ENCODE measurements around the gene TRMT2A.

TRMT2A gene

DNA sequence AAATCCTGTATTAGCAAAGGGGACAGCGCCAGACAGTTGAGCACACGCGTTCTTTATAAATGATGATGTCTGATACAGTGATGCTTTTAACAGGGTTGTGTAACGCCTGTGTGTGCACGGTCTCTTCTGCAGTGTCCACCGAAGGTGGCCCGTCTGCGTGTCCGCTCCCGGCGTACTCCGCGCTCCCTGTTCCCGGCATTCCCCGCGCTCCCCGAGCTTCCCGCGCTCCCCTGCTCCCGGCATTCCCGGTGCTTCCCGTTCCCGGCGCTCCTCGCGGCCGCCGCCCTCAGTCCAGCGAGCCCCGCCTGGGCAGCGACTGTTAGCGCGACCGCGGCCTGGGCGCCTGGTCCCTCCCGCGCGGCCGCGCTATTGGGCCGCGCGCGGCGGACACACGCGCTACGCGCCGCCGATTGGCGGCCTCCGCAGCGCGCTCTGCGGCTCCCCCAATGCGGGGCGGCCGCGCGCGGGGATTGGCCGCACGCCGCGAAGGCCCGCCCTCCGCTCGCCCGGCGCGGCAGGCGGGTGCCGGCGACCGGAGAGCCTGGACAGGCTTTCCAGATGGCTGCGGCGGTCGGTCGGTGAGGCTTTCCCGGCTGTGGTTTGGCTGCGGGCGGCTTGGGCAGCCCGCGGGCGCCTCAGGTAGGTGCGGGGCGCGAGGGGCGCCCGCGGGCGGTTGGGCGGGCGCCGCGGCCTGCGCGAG is 37.1 kb downstream of the TRMT2A start, which contains the start of gene DGCR8:
TSS of gene DGCR8 (plus strand) at position 497 of the 700 bp plus-strand sequence. CDS start 5,723 bp downstream, outside the sequence.
- peak; percentile 92 for DNase-seq (ENCODE audit: low spot score)
- H3K14ac ChIP-seq (ENCODE audit: low read length), result peak within 1 kb of the TSS; percentile 25
- no peak within 1 kb of the TSS for H2BK15ac ChIP-seq (ENCODE audit: low read length)
- peak within 1 kb of the TSS; percentile 89 for H3K18ac ChIP-seq (ENCODE audit: low read length)
- peaks cover 20 to 21% of the 10 kb centered on the region in 2 donors for H3K4me1 ChIP-seq (ENCODE audit: control insufficient read depth in 2 of 2, insufficient read depth in 1 of 2, low read depth in 1 of 2, low read length in 2 of 2)
- H3K27me3 ChIP-seq (ENCODE audit: control insufficient read depth in 3 of 3, insufficient read depth in 3 of 3, low read depth in 1 of 3, low read length in 3 of 3), result no peaks in the 10 kb centered on the region
- no peak within 1 kb of the TSS for H4K8ac ChIP-seq (ENCODE audit: low read depth, low read length)
- peaks cover 5 to 37% of the 10 kb centered on the region in 2 donors for H3K36me3 ChIP-seq (replicated peaks in 1 of 2; ENCODE audit: control insufficient read depth in 2 of 2, insufficient read depth in 2 of 2, low read length in 2 of 2)
- peak within 1 kb of the TSS; percentile 98 for H3K23ac ChIP-seq (ENCODE audit: low read depth, low read length, poor library complexity)
- peak within 1 kb of the TSS; percentile 93 for H3K9ac ChIP-seq (ENCODE audit: low read depth, low read length, poor library complexity)
- peak within 1 kb of the TSS; percentile 30 for H2BK5ac ChIP-seq (ENCODE audit: low read length)
- H3K9me3 ChIP-seq (replicated peaks in 1 of 2; ENCODE audit: control insufficient read depth in 2 of 2, insufficient read depth in 1 of 2, low read depth in 1 of 2, low read length in 2 of 2), result no peaks in the 10 kb centered on the region
- peak within 1 kb of the TSS; percentile 33 for H2AK5ac ChIP-seq (ENCODE audit: low read depth, low read length)
- H4K91ac ChIP-seq (ENCODE audit: low read depth, low read length, poor library complexity), result no peak within 1 kb of the TSS
- H3K4ac ChIP-seq (ENCODE audit: low read length), result no peak within 1 kb of the TSS
- H3K4me2 ChIP-seq (ENCODE audit: insufficient read depth, low read length, poor library complexity, severe bottlenecking), result peak within 1 kb of the TSS; percentile 82
- H3K27ac ChIP-seq (replicated peaks; ENCODE audit: low read length), result peak within 1 kb of the TSS; percentile 95
- no CpG with 5 or more reads among the region's 100 CpGs for WGBS, 2 donors (ENCODE audit: extremely low coverage in 2 of 2, insufficient read length in 2 of 2, insufficient replicate concordance in 1 of 2)
- H3K79me1 ChIP-seq (ENCODE audit: low read depth, low read length), result peaks cover 10% of the 10 kb centered on the region
- no peak within 1 kb of the TSS for H2BK120ac ChIP-seq (ENCODE audit: low read depth, low read length)
- peak within 1 kb of the TSS; percentile 84 for H2AFZ ChIP-seq (ENCODE audit: low read length)
- H2BK12ac ChIP-seq (ENCODE audit: low read length), result no peak within 1 kb of the TSS
- peak within 1 kb of the TSS; percentile 58 to 91 for H3K4me3 ChIP-seq (ENCODE audit: low read length in 2 of 2)

DNA sequence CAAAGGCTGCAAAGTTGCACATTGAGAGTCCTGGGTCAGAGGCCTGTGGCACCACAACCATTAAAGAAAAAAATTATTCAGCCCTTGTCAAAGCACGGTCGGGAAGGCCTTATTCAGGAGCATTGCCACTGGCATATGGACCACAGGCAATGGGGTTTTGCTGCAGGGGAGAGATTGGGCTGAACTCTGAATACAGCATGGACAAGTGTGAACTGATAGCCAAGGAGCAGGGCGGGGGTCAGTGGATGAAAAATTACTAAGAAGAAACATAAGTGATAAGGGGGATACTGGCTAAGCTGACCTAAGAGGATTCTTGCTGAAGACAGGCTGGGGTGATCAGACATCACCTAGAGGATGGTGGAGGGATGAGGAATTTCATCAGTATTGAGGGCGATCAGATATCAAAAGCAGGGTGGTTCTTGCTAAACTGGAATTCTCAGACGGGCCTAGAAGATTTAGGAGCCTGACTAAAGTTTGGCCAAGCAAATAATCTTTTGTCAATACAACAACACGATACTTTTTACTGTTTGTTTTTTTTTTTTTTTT is 40.3 kb downstream of the TRMT2A start:
- no peaks in the 10 kb centered on the region for H3K27me3 ChIP-seq (ENCODE audit: control insufficient read depth in 3 of 3, insufficient read depth in 3 of 3, low read depth in 1 of 3, low read length in 3 of 3)
- H3K9me3 ChIP-seq (replicated peaks in 1 of 2; ENCODE audit: control insufficient read depth in 2 of 2, insufficient read depth in 1 of 2, low read depth in 1 of 2, low read length in 2 of 2), result no peaks in the 10 kb centered on the region
- H3K18ac ChIP-seq (ENCODE audit: low read length), result no peak overlapping the region
- H3K4me1 ChIP-seq (ENCODE audit: control insufficient read depth in 2 of 2, insufficient read depth in 1 of 2, low read depth in 1 of 2, low read length in 2 of 2), result peaks cover 6 to 9% of the 10 kb centered on the region in 2 donors
- H3K79me1 ChIP-seq (ENCODE audit: low read depth, low read length), result peaks cover 2% of the 10 kb centered on the region
- DNase-seq (ENCODE audit: low spot score), result no peak
- no peak overlapping the region for H3K14ac ChIP-seq (ENCODE audit: low read length)
- H2BK5ac ChIP-seq (ENCODE audit: low read length), result no peak overlapping the region
- no peak overlapping the region for H3K4ac ChIP-seq (ENCODE audit: low read length)
- H3K4me3 ChIP-seq (ENCODE audit: low read length in 2 of 2), result no peak overlapping the region
- H3K23ac ChIP-seq (ENCODE audit: low read depth, low read length, poor library complexity), result no peak overlapping the region
- H2AK5ac ChIP-seq (ENCODE audit: low read depth, low read length), result no peak overlapping the region
- H3K36me3 ChIP-seq (replicated peaks in 1 of 2; ENCODE audit: control insufficient read depth in 2 of 2, insufficient read depth in 2 of 2, low read length in 2 of 2), result peaks cover 0 to 5% of the 10 kb centered on the region in 2 donors
- no peak overlapping the region for H4K8ac ChIP-seq (ENCODE audit: low read depth, low read length)
- no peak overlapping the region for H3K4me2 ChIP-seq (ENCODE audit: insufficient read depth, low read length, poor library complexity, severe bottlenecking)
- no CpG with 5 or more reads among the region's 6 CpGs for WGBS, 2 donors (ENCODE audit: extremely low coverage in 2 of 2, insufficient read length in 2 of 2, insufficient replicate concordance in 1 of 2)
- H2BK120ac ChIP-seq (ENCODE audit: low read depth, low read length), result no peak overlapping the region
- peak overlapping the region; percentile 81 for H2AFZ ChIP-seq (ENCODE audit: low read length)
- H2BK15ac ChIP-seq (ENCODE audit: low read length), result no peak overlapping the region
- H3K9ac ChIP-seq (ENCODE audit: low read depth, low read length, poor library complexity), result no peak overlapping the region
- no peak overlapping the region for H2BK12ac ChIP-seq (ENCODE audit: low read length)
- H4K91ac ChIP-seq (ENCODE audit: low read depth, low read length, poor library complexity), result no peak overlapping the region
- no peak overlapping the region for H3K27ac ChIP-seq (replicated peaks; ENCODE audit: low read length)

DNA sequence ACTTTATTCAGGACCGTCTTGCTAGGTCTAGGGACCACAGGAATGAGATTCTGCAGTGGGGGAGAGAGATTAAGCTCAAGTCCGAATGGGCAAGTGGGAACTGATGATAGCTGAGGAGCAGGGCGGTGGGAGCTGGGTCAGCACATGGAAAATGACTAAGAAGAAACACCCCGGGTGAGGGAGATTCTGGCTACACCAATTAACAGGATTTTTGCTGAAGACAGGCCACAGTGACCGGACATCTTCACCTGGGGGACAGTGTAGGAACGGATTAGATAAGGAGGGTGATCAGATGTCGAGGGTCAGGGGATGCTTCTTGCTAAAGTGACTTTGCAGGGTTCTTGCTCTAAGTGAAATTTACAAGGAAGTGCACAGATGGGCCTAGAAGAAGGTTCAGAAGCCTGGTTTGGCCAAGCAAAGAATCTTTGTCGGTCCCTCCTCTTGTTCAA is 45.5 kb downstream of the TRMT2A start:
- no peaks in the 10 kb centered on the region for H3K79me1 ChIP-seq (ENCODE audit: low read depth, low read length)
- no peak overlapping the region for H3K4me3 ChIP-seq (ENCODE audit: low read length in 2 of 2)
- H4K8ac ChIP-seq (ENCODE audit: low read depth, low read length), result no peak overlapping the region
- no peak overlapping the region for H2BK15ac ChIP-seq (ENCODE audit: low read length)
- H3K4me1 ChIP-seq (ENCODE audit: control insufficient read depth in 2 of 2, insufficient read depth in 1 of 2, low read depth in 1 of 2, low read length in 2 of 2), result peaks cover 0 to 2% of the 10 kb centered on the region in 2 donors
- no peak overlapping the region for H3K4me2 ChIP-seq (ENCODE audit: insufficient read depth, low read length, poor library complexity, severe bottlenecking)
- no peak overlapping the region for H3K27ac ChIP-seq (replicated peaks; ENCODE audit: low read length)
- WGBS, 2 donors (ENCODE audit: extremely low coverage in 2 of 2, insufficient read length in 2 of 2, insufficient replicate concordance in 1 of 2), result no CpG with 5 or more reads among the region's 8 CpGs
- no peak overlapping the region for H2BK5ac ChIP-seq (ENCODE audit: low read length)
- H2BK120ac ChIP-seq (ENCODE audit: low read depth, low read length), result no peak overlapping the region
- H3K14ac ChIP-seq (ENCODE audit: low read length), result no peak overlapping the region
- H3K18ac ChIP-seq (ENCODE audit: low read length), result no peak overlapping the region
- DNase-seq (ENCODE audit: low spot score), result no peak
- H3K23ac ChIP-seq (ENCODE audit: low read depth, low read length, poor library complexity), result no peak overlapping the region
- H4K91ac ChIP-seq (ENCODE audit: low read depth, low read length, poor library complexity), result no peak overlapping the region
- no peaks in the 10 kb centered on the region for H3K27me3 ChIP-seq (ENCODE audit: control insufficient read depth in 3 of 3, insufficient read depth in 3 of 3, low read depth in 1 of 3, low read length in 3 of 3)
- no peaks in the 10 kb centered on the region for H3K9me3 ChIP-seq (replicated peaks in 1 of 2; ENCODE audit: control insufficient read depth in 2 of 2, insufficient read depth in 1 of 2, low read depth in 1 of 2, low read length in 2 of 2)
- no peaks in the 10 kb centered on the region for H3K36me3 ChIP-seq (replicated peaks in 1 of 2; ENCODE audit: control insufficient read depth in 2 of 2, insufficient read depth in 2 of 2, low read length in 2 of 2)
- H2BK12ac ChIP-seq (ENCODE audit: low read length), result no peak overlapping the region
- H3K9ac ChIP-seq (ENCODE audit: low read depth, low read length, poor library complexity), result no peak overlapping the region
- no peak overlapping the region for H2AK5ac ChIP-seq (ENCODE audit: low read depth, low read length)
- H2AFZ ChIP-seq (ENCODE audit: low read length), result no peak overlapping the region
- H3K4ac ChIP-seq (ENCODE audit: low read length), result no peak overlapping the region

DNA sequence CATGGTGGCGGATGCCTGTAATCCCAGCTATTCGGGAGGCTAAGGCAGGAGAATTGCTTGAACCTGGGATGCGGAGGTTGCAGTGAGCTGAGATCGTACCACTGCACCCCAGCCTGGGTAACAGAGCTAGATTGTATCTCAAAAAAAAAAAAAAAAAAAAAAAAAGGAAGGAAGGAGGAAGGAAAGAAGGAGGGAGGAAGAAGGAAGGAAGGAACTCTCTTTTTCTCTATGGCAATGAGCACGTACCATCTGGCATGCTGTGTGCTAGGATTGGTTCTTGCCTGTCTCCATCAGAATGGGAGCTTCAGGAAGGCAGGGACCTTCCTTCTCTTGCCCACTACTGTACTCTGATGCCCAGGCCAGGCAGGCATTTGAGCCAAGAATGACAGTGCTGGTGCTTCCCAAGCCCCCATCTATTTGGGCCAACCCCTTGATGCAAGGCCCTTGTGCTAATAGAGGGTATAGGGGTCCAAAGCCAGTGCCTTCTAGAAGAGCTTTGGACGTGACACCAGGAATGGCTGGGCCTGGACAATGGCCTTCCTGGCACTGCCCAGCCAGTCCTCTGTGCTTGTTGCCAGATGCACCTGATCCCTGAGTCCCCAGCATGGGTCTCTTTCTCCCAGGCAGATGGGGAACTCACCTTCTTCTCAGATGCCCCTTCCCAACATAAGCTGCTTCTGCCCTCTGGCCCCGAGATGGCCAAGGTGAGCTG is 47.5 kb downstream of the TRMT2A start:
- no peak overlapping the region for H2AFZ ChIP-seq (ENCODE audit: low read length)
- no peaks in the 10 kb centered on the region for H3K79me1 ChIP-seq (ENCODE audit: low read depth, low read length)
- H2BK15ac ChIP-seq (ENCODE audit: low read length), result no peak overlapping the region
- no peaks in the 10 kb centered on the region for H3K9me3 ChIP-seq (replicated peaks in 1 of 2; ENCODE audit: control insufficient read depth in 2 of 2, insufficient read depth in 1 of 2, low read depth in 1 of 2, low read length in 2 of 2)
- no peaks in the 10 kb centered on the region for H3K27me3 ChIP-seq (ENCODE audit: control insufficient read depth in 3 of 3, insufficient read depth in 3 of 3, low read depth in 1 of 3, low read length in 3 of 3)
- H2AK5ac ChIP-seq (ENCODE audit: low read depth, low read length), result no peak overlapping the region
- no peak overlapping the region for H3K9ac ChIP-seq (ENCODE audit: low read depth, low read length, poor library complexity)
- H3K4ac ChIP-seq (ENCODE audit: low read length), result no peak overlapping the region
- H3K14ac ChIP-seq (ENCODE audit: low read length), result peak overlapping the region; percentile 39
- H2BK120ac ChIP-seq (ENCODE audit: low read depth, low read length), result no peak overlapping the region
- no peak overlapping the region for H3K23ac ChIP-seq (ENCODE audit: low read depth, low read length, poor library complexity)
- no peak overlapping the region for H4K91ac ChIP-seq (ENCODE audit: low read depth, low read length, poor library complexity)
- H3K4me3 ChIP-seq (ENCODE audit: low read length in 2 of 2), result no peak overlapping the region
- H4K8ac ChIP-seq (ENCODE audit: low read depth, low read length), result no peak overlapping the region
- H3K36me3 ChIP-seq (replicated peaks in 1 of 2; ENCODE audit: control insufficient read depth in 2 of 2, insufficient read depth in 2 of 2, low read length in 2 of 2), result peaks cover 0 to 4% of the 10 kb centered on the region in 2 donors
- H3K27ac ChIP-seq (replicated peaks; ENCODE audit: low read length), result no peak overlapping the region
- no peak overlapping the region for H2BK5ac ChIP-seq (ENCODE audit: low read length)
- H3K4me2 ChIP-seq (ENCODE audit: insufficient read depth, low read length, poor library complexity, severe bottlenecking), result no peak overlapping the region
- no peaks in the 10 kb centered on the region for H3K4me1 ChIP-seq (ENCODE audit: control insufficient read depth in 2 of 2, insufficient read depth in 1 of 2, low read depth in 1 of 2, low read length in 2 of 2)
- no peak overlapping the region for H2BK12ac ChIP-seq (ENCODE audit: low read length)
- DNase-seq (ENCODE audit: low spot score), result no peak
- WGBS, 2 donors (ENCODE audit: extremely low coverage in 2 of 2, insufficient read length in 2 of 2, insufficient replicate concordance in 1 of 2), result no CpG with 5 or more reads among the region's 7 CpGs
- H3K18ac ChIP-seq (ENCODE audit: low read length), result no peak overlapping the region
